NCI-H345 treated with DMSO at 0.1 percent for 48 hours (cell line): Measurements from ENCODE around the gene USP25.

Source experiments
- DNase-seq: peaks from one replicate; lab custom pipeline; 2025; ENCODE audit not compliant: unreplicated experiment; lab: John Stamatoyannopoulos, UW

Gene USP25

DNA sequence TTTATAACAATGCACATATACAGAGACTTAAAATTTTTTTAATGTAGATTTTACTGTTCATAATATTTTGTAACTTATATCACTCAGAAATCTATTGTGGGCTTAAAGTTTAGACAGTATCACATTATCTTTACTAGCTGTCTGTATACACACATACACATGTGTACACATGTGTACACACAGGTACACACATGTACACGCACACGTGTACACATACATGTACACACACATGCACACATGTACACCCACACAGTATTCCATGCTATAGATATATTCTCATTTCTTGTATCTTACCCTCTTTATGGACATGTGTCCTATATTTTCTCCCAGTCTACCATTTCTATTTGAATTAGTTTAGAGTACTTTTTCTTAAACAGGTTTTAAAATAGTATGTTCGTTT, 123.3 kb downstream of the USP25 start:
- DNase-seq = no peak

DNA sequence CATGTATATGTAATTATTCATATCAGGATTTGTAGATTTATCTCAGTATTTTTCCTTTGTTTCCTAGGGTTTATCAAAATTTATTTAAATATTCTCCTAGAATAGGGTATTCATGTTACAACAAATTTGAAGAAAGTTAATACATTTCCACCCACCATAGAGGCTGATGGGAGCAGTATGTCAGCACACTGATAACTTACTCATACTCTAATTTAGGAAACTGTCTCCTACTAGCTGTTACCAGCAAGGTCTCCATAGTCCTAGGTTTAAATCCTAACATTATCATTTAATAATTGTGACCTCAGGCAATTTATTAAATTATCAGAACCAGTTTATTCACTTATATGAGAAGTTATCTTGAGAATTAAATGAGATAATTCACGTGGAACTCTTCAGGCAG, 127.0 kb downstream of the USP25 start:
- no peak for DNase-seq

DNA sequence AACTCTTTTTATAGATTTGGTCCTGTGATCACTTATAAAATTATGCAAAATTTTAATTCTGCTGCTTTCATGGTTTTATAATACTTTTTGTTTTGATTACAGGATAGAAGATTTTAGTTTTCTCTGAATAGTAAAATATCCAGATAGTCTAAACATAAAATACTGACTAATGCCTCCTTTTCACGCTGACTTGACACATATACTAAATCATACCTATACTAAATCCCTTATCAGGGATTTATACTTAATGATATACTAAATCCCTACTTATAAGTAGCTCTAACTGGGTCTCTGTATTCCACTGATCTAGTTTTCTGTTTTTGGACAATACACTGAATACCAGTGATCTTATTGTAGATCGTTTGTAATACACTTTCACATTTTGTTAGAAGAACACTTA, 128.0 kb downstream of the USP25 start:
- no peak for DNase-seq

DNA sequence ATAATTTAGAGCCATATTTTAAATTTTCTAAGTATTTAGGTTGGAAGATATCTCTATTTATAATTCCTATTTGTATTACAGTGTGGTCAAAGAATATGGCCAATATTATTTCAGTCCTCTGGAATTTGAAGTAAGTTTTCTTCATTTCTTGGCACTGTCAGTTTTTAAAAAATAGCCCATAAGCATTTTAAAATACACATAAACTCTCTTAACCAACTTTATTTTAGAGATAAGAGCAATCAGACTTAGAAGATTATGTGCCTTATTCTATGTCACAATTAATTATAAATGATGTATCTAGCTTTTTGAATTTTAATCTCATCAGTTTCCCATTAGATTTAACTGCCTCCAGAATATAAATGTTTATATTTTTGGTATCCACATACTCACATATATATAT, 130.8 kb downstream of the USP25 start:
- no peak for DNase-seq

DNA sequence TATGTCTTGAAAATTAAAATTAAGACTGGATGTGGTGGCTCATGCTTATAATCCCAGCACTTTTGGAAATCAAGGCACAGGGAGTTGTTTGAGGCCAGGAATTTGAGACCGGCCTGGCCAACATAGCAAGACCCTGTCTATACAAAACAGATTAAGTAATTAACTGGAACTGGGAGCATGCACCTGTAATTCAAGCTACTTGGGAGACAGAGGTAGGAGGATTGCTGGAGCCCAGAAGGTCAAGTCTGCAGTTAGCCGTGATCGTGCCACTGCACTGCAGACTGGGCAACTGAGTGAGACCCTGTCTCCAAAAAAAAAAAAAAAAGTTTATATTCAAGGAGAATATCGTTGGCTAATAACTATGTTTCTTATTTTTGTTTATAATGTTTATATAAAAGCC, 139.2 kb downstream of the USP25 start:
- DNase-seq = no peak

DNA sequence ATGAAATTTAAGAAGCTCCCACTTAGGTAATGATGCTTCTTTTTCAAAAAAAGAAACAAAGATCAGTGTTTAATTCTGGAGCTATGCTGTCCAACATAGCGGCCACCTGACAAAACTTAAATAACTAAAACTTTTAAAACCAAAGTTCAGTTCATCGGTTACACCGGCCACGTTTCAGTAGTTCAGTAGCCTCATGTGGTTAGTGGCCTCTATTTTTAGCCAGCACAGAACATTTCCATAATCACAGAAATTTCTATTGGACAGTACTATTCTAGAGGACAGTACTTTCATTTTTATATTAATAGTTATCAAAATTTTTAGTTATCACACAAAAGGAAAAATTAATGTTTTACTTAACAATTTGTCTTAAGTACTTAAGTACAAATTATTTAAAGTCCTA, 141.0 kb downstream of the USP25 start:
- no peak for DNase-seq

DNA sequence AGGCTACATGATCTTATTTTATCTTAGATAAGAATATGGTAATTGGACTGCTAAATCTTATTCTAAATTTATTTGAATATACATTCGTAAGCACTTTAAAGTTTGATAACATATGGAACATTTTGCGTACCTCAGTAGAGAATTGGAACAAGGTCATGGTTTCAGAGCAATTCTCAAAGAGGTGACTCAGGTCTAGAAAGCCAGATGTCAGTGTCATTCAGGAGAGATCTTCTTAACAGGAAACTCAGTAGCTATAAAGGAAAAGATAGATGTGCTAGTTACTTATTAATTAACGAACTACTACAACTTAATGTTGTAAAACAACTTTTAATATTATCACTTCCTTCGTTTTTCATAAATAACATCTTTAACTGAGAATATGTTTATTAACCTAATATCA, 142.5 kb downstream of the USP25 start:
- DNase-seq = no peak

DNA sequence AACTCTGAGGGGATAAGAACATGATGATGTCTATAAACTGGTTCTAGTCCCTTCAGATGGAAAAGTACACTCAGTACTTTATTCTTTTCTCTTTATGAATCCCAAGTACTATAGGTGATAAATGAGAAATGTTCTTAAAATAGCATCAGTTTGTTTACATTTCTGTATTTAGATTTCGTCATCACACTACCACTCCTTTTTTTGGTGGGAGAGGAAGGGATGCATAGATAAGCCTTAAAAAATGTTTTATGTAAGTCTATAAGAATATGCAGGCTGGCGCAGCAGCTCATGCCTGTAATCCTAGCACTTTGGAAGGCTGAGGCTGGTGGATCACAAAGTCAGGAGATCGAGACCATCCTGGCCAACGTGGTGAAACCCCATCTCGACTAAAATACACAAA, 144.8 kb downstream of the USP25 start:
- DNase-seq = no peak

DNA sequence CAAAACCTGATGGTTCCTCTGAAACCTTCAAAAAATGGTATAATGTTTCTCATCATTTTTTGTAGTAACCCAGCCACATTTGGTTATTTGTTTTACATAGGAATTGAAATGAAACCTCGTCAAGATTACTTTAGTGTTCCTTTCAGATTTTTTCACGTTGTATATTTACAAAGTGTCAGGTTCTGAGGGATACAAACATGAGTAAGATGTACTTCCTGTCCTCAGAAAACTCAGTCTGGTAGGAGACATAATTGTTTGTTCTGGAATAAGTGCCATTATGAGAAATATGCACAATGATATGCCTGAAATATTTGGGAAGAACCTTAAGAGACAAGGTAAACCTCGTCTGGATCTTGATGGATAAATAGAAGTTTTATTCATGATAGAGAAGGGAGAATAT, 145.5 kb downstream of the USP25 start:
- no peak for DNase-seq

DNA sequence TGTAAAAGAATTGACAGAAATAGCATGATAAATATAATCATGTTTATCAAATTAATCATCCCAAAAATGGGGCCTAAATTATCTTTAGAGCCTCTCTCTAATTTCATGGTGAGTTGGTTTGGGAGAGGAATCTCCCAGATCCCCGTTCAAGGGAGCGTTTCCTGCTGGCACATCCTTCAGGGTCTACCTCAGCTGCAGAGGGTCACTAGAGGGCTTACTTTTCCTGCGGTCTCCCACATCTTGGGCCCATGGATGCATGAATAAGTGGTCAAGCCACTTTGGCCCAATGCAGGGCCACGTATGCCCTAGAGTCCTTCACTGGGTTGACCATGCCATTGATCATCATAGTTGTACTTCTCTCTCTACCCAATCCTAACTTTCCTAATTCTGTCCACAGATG, 164.1 kb downstream of the USP25 start:
- DNase-seq = no peak

DNA sequence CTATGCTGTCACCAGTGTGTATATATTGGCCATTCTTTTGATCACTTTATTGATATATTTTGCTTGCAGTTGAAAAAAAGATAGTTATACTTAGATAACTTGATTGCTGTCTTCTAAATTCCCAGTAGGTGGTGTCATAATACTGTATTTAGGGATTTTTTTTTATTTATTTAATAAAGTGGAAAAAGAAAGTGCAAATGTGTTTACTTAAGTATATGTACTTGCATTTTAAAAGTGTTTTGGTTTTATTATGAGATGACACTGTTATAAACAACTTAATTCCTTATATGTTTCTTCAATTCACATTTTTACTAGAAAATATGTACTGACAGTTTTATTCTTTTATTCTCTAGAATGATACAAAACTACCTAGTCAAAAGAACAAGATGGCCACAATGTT, 164.8 kb downstream of the USP25 start:
- DNase-seq = no peak

DNA sequence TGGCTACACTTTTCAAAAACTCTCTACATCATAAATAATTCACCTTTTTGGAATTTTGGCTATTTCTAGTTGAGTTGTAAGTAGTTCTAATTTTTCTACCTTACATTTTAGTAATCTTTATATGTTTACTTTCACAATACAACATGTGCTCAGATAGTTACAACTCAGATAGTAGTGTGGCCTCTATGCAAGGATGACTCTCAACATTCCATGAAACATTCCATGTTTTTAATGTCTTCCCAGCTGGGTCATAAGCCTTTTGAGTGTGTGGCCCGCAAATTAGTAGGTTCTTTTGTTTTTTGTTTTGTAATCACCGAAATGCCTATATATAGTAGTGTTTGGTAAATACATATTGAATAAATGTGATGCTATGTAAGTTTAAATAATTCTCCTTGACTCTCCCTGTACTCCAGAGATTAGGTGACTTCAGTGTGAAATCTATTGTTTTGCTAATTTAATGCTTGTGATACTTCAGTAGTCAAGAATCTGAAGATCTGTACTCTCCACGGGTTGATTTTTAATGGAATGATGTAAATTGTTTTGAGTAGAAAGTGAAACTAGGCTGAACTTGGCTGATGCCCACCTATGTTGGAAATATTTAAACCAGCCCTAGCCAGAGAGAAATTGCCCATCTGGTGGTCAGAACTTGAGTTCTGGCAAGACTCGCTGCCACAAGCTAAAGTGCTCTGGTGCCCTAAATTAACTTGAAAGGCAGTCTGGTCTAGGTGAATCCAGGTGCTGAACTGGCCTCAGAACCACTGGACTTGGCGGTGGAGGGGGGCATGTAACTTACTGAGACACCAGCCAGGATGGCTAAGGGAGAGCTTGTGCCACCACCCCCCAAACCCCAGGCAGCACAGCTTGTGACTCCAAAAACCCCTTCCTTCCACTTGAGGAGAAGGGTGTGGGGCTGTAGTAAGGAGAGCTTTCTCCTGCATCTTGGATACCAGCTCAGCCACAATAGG, 165.6 kb downstream of the USP25 start:
- no peak for DNase-seq

DNA sequence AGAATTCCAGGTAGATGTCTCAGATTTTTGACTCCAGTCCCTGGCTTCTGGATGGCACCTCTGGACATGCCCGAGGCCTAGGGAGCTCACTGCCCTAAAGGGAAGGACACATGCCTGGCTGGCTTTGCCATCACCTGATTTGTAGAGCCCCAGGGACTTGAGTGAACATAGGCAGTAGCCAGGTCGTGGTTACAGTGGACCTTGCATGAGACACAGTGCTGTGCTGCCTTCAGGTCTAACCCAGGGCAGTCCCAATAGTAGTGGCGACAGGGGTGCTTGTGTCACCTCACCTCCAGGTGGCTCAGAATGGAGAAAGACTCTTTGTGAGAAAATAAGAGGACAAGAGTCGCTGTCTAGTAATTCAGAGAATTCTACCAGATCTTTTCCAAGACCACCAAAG, 166.7 kb downstream of the USP25 start:
- DNase-seq = no peak

DNA sequence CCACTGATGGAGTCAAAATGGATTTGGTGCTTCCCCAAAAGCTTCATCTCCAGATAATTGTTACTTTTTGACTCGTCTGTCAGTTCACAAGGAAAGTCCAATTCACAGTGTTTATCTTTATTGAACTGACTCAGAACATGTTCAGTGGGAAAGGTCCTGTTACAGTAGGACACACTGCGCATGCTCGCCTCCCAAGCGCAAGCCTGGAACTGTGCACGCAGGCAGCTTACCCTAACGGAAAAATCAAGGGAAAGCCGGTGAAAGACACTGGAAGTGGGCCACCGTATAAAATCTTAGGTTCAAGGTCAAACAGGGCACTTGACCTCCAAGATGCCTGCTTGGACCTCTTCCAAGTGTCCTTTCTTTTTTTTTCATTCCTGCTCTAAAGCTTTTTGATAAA, 174.6 kb downstream of the USP25 start:
- no peak for DNase-seq

DNA sequence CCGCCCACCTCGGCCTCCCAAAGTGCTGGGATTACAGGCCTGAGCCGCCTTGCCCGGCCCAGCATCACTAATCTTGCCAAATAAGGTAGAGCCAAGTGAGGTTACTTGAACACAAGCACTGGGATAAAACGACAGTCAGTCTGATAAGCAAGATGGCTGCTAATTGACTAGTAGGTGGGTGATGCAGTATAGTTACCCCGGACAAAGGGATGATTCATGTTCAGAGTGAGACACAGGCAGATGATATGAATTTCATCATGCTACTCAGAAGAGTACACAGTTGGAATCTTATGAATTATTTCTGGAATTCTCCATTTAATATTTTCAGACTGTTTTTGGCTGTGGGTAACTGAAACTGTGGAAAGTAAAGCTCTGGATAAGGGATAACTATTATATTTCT, 178.4 kb downstream of the USP25 start:
- no peak for DNase-seq

DNA sequence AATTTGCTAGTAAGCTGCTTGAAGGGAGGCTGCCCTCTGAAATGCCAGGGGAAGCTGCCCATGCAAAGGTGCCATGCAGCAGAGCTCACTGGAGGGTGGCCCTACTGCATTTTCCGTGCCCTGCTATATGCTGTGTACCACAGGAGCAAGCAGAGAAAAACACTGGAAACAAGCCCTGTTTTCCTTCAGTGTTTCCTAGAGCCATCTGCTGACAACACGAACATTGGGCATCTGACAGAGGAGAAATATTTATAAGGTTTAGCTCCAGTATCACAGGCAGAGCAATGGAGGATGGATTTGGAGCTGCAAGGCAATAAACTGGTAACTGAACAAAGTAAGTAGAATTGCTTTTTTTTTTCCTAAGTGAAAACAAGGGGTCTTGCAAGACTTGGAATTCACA, 198.4 kb downstream of the USP25 start:
- DNase-seq = no peak

DNA sequence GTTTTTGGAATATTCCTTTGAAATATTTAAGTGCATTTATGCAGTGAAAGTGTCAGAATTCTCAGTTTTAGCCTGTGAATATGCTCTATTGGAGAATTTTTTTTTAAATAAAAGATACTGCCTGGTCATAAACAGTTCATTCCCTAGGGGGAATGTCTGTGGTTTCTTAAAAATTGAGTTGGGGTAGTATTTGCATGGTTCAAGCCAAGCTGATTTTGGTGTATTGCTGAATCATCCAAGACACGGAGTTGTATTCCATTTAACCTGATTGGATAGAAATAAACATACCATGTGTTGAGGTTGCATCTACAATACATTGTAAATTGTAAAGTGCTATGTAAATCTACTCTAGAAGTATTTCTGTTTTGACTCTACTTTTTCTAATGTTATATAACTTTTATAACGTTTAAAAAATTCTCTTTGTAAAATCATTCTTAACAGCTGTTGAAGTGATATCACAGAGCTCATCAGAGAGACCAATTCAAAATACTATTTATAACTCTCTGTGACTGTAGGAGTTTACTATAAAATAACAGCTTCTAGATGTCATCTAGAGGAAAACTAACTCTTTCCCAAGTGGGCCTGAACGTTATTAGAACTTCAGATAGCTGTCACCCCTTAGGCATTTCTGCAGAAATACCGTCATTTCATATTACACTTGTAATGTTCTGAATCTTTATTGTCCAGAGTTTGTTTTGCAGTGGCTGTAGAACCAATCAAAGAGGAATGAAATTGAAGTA, 199.1 kb downstream of the USP25 start:
- no peak for DNase-seq

DNA sequence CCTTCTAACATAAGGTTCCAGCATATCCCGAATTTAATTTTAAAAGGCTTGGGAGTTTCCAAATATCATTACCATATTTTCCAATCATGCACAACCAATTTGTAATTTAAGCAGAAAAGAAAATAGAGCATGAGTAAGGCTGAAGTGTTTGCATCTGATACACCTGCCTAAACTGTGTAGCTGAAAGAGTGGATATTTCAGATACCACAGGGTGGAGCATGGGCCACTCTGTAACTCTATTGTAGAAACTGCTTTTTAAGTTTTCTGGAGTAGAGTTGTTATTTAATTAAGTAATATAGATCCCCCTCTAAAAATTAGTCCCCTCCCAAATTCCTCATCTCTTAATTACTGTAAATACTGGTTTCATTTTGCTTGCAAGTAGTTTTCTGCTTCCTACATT, 199.8 kb downstream of the USP25 start:
- no peak for DNase-seq
